HG03457 (cell line): ENCODE data around the gene SART1.
"Not testable (repeated sequence)": the region's sequence is repeated elsewhere in the genome, so short reads cannot be mapped to it uniquely, and the experiment has no call there.

Source experiments
- ATAC-seq: cut with Tn5 transposase; IDR thresholded peaks from one replicate; pipeline ENCODE4 v1.9.1; 2021; ENCODE audit warnings: moderate number of reproducible peaks; ENCODE audit not compliant: unreplicated experiment

Gene SART1

DNA sequence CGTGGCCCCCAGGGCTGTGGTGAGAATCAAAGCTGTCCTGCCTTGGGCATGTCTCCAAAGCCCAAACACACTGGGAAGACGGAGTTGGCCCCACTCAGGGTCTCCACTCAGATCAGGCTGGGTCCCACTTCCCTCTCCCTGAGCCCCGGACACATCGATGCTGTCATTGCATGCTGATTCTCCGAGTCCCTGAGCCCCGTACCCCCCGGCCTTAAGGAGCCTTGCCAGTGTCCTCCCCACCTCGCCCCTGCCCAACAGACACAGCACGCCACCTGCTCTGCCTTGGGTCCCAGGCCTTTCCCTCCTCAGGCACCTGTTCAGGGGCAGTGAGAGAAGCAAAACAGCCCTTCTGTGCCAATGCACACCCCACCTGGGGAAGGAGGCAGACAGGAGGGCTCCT, 25.8 kb downstream of the SART1 start:
- no peak for ATAC-seq

DNA sequence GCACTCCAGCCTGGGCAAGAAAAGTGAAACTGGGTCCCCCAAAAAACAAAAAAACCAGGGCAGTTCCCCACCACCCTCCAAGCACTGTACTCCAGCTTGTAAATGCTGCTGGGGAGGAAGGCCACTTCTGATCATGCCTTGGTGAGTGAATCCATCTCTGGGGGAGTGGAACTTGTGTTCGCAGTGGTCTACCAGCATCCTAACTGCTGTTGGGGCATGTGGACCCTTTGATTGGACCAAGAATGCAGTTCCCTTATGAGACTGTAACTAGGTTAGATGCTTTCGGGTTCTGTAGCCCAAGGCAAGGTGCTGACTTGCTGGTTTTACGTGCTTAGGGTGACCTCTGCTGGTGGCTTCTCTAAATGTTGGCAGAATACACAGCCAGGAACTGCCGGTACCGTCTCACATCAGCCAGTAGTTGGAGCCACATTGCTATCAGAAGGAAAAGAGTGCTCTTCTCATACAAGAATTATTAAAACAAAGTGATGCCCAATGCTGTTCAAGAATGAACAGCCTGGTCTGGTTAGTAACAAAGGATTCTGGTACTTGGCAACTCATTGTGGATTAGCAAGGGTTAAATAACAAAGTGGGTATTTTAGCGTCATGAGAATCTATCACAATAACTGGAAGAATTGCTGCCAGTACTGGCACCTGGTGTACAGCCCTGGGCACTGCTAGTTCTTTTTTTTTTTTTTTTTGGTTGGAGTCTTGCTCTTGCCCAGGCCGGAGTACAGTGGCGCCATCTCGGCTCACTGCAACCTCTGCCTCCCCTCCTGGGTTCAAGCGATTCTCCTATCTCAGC, 27.5 kb downstream of the SART1 start:
- peak; percentile 73 for ATAC-seq

- ATAC-seq, result no peak
Observed at GRCh38 chr11:65992056-65992455, 30.5 kb downstream of the SART1 start.

DNA sequence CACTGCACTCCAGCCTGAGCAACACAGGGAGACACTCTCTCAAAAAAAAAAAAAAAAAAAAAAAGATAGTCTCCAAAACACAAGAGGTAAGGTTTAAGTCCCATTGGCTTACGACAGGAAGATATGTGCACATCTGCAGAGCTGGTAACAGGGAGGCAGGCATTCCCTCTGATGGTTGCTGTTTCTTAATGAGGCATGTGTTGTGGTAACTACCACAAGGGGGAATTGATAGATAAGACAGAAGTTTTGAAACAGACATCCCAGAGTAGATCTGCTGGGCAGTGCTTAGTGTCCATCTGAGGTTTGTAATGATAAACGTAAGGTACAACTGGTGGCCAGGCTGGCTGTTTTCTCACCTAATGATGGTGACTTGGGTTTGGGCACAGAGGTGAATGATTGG, 35.8 kb downstream of the SART1 start:
- ATAC-seq, result no peak

DNA sequence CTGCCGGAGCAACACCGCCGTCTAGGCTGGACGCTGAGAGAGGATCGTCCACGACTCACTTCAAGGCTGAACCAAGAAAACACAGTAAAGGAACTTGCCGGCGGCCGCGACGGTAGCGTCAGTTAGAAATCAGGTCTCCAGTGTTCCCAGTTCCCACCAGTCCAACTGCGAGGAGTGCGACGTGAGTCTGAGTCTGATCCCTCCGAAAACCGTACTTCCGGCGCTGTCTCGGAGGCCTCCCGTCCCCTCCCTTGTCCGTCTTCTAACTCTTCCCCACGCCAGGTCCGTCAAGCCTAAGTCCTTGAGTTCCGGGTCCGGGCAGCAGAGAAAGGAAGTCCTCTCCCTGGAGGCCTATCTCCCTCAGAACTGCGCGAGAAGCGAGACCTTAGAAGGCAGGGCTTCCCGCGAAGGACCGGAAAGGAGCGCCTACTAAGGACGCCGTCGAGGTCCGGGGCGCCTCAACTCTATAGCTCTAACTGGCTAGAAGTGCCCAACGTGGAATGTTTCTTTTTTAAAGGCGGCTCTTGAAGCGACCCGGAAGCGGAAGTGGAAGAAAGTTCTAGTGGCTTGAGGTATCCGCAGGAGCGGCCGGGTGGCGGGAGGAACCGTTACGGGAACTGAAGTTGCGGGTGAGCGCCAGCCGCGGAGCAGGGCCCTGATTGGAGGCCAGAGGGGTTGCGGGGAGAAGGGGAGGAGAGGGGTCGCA, 40.6 kb downstream of the SART1 start, which contains the start of the genes BANF1 and EIF1AD:
Gene BANF1 (plus strand): TSS at position 562 of the 706 bp plus-strand sequence. CDS start 748 bp downstream, outside the sequence.
Gene EIF1AD (minus strand): TSS at position 216 of the 706 bp plus-strand sequence. CDS start 1,768 bp downstream, outside the sequence.
- ATAC-seq, result peak; percentile 54

DNA sequence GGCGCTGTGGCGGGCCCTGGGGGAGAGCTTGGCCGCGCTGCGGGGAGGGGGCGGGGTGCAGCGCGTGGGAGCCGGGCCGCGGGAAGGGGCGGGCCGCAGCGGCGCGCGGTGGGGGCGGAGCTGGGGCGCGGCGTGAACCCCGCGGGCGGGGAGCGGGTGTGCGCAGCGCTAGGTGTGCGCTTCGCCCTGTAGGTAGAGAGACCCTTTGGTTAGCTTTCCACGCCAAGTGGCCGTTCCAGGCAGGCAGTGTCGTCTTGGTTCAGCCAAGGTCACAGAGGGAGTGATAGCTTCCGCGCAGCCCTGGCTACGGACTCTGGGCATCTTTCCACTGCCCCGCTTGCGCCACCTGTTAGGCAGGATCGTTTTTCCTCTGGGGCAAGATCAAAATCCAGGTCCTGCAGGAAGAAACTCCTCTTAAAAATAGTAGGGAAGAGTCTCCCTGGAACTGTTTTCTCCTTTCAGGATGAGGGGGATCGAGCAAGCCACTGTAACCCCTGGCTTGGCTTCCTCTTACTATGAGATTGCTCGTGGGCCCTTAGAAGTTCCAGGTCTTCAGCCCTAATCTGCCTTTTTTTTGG, 41.2 kb downstream of the SART1 start:
- peak; percentile 25 for ATAC-seq

- ATAC-seq, result no peak
Observed at GRCh38 chr11:66003291-66003690, 41.8 kb downstream of the SART1 start.

DNA sequence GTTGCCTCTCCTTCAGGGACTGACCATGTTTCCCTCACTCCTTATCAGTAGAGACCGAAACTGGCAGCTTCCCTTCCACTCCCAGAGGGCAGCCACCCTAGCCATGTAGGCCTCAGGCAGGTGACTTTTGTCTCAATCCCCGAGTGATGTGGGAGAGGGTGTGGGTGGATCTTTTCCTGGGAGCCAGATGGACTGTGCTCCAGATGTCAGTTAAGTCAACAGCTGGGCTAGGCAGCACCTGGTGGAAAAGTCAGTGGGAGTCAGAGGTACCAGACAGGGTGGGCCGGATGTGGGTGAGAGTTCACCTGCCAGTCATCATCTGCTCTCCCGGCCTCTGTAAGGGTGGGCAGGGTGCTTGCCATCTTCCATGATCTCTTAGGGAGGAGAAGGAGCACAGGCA, 42.7 kb downstream of the SART1 start:
- ATAC-seq, result no peak

DNA sequence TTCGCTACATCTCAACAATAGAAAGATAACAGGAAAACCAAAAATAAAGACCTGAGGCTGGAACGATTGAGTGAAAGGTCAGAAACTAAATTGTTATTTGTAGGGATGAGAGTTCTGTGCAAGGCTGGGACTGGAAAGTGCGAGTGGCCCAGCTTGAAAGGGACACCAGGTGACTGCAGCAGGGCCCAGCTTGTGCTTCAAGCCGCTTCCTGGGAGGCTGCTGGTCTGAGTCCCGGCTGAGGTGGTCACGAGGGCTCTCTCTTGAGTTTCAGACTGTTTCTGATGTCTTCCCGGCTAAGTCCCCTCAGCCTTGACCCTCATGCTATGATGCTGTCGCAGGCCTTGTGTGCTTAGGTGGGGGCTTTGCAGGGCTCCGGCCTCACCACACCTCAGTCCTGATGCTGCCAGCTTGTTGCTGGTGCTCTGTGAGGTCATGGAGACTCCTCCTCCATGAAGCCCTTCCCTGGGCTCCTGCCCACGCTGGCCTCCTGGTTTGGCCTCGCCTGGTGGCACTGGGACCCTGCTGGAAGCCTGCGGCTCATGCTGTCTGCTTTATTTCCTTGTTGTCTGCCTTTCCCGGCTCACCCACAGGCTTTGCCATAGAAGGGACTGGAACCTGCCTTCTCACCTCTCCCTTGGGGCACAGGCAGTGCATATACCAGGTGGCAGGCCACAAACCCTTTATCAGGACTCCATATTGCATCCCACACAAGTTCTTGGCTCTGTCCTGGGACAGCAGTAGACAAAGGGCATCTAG, 44.8 kb downstream of the SART1 start:
- no peak for ATAC-seq

DNA sequence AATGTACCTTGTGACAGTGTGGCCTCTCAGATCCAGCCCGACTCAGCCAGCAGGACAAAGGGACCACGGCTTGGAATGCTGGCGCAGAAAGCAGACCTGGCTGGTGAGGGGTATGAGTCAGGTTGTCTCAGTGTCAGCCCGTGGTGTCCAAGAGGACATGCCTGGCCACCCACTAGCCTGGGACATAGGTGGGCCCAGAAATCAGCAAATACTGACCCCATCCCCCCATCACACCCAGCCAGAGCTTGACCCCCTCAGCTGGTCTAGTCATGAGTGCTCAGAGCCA, 45.3 kb downstream of the SART1 start:
- no peak for ATAC-seq

DNA sequence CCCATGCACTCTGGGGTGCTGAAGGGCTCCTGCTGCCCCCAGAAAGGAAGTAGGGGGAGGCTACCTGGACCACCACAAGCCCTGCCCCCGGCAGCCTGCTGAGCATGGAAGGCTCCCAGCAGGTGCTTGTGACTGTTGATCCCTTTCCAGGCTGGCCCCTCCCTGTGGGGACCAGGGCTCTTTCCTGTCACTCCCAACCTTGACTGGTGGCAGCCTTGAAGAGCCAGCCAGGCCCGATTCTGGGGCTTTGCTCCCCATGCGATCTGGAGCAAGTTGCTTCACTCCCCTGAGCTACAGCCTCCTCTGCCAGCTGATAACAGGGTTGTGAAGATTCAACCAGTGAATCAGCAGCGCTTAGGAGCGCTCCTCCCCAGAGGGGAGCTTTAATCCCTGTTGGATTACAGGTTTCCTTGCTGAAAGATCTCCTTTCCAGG, 45.7 kb downstream of the SART1 start:
- ATAC-seq, result no peak

- no peak for ATAC-seq
Observed at GRCh38 chr11:66008095-66008467, 46.5 kb downstream of the SART1 start.

DNA sequence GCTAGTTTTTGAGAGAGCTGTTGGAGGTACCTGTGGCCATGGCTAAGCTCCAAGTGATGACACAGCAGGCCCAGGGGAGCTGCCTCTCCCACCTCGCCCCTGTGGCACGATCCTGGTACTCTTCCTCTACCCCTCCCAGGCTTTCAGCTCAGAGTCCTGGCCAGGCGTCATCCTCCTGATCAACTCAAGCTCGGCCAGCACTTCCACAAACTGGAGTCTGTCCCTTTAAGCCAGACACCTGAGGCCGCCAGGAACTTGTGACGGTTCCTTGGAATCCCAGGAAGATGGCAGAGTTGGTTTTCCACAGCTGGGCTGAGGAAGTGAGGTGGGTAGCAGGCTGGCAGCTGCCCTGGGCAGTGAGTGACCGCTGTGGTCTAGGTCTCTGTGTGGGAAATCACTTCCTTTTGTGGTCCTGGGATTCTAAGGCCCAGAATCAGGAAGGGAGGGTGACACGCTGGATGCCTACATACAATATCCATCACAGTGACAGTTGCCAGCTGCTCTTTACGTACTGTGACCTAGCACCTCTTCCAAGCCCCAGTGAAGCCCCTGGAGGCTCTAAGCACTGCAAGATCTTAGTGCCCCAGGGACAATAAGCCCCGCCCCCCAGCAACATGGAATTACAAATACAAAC, 47.1 kb downstream of the SART1 start:
- no peak for ATAC-seq

- ATAC-seq, result not testable (repeated sequence)
Observed at GRCh38 chr11:66010036-66010435, 48.5 kb downstream of the SART1 start.

DNA sequence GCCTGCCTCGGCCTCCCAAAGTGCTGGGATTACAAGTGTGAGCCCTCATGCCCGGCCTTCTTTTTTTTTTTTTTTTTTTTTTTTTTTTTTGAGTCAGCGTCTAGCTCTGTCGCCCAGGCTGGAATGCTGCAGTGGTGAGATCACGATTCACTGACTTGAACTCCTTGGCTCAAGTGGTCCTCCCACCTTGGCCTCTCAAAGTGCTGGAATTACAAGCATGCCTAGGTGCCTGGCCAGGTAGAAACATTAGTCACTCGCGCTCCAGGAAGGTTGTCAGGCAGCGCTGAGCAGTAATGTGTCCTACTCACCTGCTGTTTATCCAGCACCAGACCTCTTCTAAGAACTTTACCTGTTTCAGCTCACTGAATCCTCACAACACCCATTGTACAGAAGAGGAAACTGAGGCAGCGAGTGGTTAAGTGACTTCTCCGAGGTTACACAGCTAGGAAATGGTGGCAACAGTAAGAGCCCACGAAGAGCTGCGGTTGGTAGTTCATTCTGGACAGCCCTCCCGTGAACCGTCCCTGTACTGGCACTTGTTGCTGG, 49.8 kb downstream of the SART1 start:
- no peak for ATAC-seq

GRCh38 chr11:66011785-66012303, 50.3 kb downstream of the SART1 start, which contains the start of gene CST6:
Gene CST6 (plus strand): TSS chr11:66012008. CDS start chr11:66012045, 37 bp downstream.
- ATAC-seq, result no peak

- ATAC-seq, result no peak
Observed at GRCh38 chr11:66012371-66012945, 50.9 kb downstream of the SART1 start.

DNA sequence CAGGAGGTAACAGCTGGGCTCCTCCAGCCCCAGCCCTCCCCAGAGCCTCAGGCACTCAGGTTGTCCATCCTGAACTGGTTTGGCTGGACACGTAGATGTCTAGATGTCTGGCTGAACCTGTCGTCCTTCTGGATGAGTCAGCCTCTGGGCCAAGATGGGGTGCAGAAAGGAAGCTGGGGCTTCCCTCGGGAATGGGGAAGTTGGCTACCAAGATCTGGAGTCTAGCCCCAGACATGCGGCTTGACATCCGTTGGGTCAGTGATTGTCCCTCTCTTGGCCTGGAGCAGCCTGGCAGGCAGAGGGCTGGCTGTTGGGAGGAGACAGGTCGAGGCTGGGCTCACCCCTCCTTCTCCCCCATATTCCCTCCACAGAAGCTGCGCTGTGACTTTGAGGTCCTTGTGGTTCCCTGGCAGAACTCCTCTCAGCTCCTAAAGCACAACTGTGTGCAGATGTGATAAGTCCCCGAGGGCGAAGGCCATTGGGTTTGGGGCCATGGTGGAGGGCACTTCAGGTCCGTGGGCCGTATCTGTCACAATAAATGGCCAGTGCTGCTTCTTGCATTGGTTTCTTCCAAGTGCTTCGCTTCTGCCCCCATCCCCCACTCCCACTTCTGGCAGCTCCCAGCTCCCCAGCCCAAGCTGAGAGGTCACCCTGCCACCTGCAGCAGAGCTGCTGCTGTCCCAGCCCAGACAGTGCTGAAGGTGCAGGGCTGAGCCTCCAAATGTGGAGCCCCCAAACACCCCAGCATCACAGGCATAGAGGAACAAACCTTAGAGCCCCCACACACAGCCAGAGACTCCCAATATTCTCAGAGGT, 51.6 kb downstream of the SART1 start:
- ATAC-seq, result no peak

GRCh38 chr11:66013762-66014100, 52.2 kb downstream of the SART1 start:
- ATAC-seq, result no peak
